Measurements from ENCODE around the gene ASCC3. TPM values are rescaled to one million over a fixed set of nuclear protein-coding genes. Genes with fewer than 3 reads are reported as not detected.

ASCC3 gene
- total RNA-seq, 2 donors from 2014 or later, result 35.7 to 56.2 TPM

DNA sequence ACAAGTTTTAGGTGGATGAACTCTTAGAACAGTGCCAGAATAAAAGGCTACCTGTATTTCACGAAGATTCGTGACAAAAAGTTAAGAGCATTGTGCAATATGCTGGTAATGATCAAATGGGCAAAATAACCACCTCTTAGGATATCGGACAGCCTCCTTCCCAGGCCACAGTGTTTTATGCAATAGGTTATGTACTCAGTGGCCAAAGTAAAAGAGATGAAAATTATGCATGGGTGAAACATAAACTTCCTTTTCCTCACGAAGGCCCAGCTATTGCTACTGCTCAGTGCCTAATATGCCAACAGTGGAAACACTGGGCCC lies 262.8 kb downstream of the ASCC3 start:
- no peaks in the 10 kb centered on the region for H3K9me3 ChIP-seq
- ATAC-seq (ENCODE audit: insufficient number of reproducible peaks, low FRiP score, low read depth) (no peak), DNase-seq (ENCODE audit: low spot score) (no peak)
- no peaks in the 10 kb centered on the region for H3K27me3 ChIP-seq (replicated peaks; ENCODE audit: insufficient read depth)
- H3K4me1 ChIP-seq (ENCODE audit: control insufficient read depth in 1 of 2, low read depth in 2 of 2), result no peaks in the 10 kb centered on the region
- TF ChIP-seq, protein P1, sequence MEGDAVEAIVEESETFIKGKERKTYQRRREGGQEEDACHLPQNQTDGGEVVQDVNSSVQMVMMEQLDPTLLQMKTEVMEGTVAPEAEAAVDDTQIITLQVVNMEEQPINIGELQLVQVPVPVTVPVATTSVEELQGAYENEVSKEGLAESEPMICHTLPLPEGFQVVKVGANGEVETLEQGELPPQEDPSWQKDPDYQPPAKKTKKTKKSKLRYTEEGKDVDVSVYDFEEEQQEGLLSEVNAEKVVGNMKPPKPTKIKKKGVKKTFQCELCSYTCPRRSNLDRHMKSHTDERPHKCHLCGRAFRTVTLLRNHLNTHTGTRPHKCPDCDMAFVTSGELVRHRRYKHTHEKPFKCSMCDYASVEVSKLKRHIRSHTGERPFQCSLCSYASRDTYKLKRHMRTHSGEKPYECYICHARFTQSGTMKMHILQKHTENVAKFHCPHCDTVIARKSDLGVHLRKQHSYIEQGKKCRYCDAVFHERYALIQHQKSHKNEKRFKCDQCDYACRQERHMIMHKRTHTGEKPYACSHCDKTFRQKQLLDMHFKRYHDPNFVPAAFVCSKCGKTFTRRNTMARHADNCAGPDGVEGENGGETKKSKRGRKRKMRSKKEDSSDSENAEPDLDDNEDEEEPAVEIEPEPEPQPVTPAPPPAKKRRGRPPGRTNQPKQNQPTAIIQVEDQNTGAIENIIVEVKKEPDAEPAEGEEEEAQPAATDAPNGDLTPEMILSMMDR (IDR thresholded peaks at IDR 0.05), result no peak
- H3K27ac ChIP-seq, result no peak overlapping the region
- H3K36me3 ChIP-seq, result peaks cover 3% of the 10 kb centered on the region
- H3K4me3 ChIP-seq, result no peak overlapping the region

DNA sequence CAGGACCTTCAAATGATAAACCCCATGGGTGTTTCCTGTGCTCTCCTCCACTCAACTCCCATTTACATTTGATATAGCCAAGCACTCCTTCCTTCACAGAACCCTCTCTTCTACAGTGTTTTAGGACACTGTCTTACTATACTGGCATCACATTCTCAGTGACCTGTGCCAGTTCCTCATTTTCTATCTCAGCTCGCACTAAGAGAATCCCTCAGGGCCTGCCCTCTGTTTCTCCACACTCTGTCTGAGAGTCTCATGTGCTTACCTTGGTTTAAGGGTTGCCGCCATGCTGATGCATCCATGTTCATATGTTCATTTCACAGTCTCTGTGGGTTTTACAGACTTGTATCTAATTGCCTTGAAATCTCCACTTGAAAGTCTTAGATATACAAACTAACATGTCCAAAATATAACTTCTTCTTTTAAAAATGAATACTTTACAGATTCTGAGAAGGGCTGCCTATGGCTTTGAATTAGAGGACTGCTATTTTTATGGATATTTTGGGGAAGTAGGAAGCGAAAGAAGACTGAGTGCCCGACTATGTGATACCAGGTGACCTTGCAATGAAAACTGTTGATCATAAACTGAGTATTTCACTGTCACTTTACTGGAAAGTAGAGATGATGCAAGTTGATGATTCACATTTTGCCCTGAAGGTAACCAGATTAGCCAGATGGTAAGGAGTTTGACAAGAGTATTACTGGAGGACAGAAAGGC lies 263.3 kb downstream of the ASCC3 start:
- TF ChIP-seq, protein P1 (IDR thresholded peaks at IDR 0.05), result no peak
- DNase-seq (ENCODE audit: low spot score) (no peak), ATAC-seq (ENCODE audit: insufficient number of reproducible peaks, low FRiP score, low read depth) (no peak)
- H3K36me3 ChIP-seq, result peaks cover 3% of the 10 kb centered on the region
- H3K4me3 ChIP-seq, result no peak overlapping the region
- H3K4me1 ChIP-seq (ENCODE audit: control insufficient read depth in 1 of 2, low read depth in 2 of 2), result no peaks in the 10 kb centered on the region
- H3K9me3 ChIP-seq, result no peaks in the 10 kb centered on the region
- no peak overlapping the region for H3K27ac ChIP-seq
- H3K27me3 ChIP-seq (replicated peaks; ENCODE audit: insufficient read depth), result no peaks in the 10 kb centered on the region

DNA sequence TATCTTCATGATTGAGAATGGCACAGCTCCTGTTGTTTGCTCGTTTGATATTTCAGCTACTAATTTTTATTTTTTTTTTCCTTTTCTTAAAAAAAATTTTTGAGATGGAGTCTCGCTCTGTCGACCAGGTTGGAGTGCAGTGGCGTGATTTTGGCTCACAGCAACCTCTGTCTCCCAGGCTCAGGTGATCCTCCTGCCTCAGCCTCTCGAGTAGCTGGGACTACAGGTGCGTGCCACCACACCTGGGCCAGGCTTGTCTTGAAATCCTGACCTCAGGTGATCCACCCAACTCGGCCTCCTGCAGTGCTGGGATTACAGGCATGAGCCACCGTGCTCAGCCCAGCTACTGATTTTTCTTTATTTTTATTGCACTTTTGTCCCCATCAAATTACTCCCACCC lies 266.2 kb downstream of the ASCC3 start:
- H3K36me3 ChIP-seq, result no peaks in the 10 kb centered on the region
- no peak for ATAC-seq (ENCODE audit: insufficient number of reproducible peaks, low FRiP score, low read depth)

DNA sequence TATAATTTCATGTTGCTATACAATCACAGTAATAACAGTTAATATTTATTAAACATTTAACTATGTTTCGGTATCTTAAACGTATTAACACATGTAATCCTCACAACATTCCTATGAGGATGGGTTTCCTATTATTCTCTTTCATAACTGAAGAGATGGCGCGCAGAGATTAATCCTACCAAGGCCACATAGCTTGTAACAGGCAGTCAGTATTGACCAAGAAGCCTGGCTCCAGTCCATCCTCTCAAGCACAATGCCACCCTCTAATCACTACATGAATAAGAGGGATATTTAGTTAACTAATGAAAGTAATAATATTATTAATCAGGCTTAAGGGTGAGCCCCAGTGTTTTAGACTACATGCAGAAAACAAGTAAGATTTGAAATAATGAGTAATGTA lies 266.7 kb downstream of the ASCC3 start:
- no peak for ATAC-seq (ENCODE audit: insufficient number of reproducible peaks, low FRiP score, low read depth)

More for the DNA sequence above, 266.2 kb downstream of the ASCC3 start:
- Histone ChIP-seq H3K4me3 (no peak overlapping the region), H3K9me3 (no peaks in the 10 kb centered on the region), H3K27ac (no peak overlapping the region), H3K4me1 (ENCODE audit: control insufficient read depth in 1 of 2, low read depth in 2 of 2) (no peaks in the 10 kb centered on the region), H3K27me3 (replicated peaks; ENCODE audit: insufficient read depth) (no peaks in the 10 kb centered on the region)
- no peak for DNase-seq (ENCODE audit: low spot score)
- TF ChIP-seq, protein P1 (IDR thresholded peaks at IDR 0.05), result no peak

DNA sequence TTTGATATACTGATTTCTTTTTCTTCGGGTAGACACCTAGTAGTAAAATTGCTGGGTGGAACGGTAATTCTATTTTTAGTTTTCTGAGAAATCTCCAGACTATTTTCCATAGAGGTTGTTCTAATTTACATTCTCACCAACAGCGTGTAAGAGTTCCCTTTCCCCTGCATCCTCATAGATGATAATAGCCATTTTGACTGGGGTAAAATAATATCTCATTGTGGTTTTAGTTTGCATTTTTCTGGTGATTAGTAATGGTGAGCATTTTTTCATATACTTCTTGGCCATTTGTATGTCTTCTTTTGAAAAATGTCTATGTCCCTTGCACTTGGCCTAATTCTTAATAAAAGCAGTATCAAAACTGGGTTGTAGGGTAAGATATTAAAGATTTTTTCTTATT lies 267.5 kb downstream of the ASCC3 start:
- Histone ChIP-seq H3K9me3 (no peaks in the 10 kb centered on the region), H3K4me1 (ENCODE audit: control insufficient read depth in 1 of 2, low read depth in 2 of 2) (no peaks in the 10 kb centered on the region), H3K27me3 (replicated peaks; ENCODE audit: insufficient read depth) (no peaks in the 10 kb centered on the region), H3K4me3 (no peak overlapping the region), H3K36me3 (no peaks in the 10 kb centered on the region), H3K27ac (no peak overlapping the region)
- TF ChIP-seq, protein P1 (IDR thresholded peaks at IDR 0.05), result no peak
- ATAC-seq (ENCODE audit: insufficient number of reproducible peaks, low FRiP score, low read depth) (no peak), DNase-seq (ENCODE audit: low spot score) (no peak)

More for the DNA sequence above, 266.7 kb downstream of the ASCC3 start:
- Histone ChIP-seq H3K4me3 (no peak overlapping the region), H3K4me1 (ENCODE audit: control insufficient read depth in 1 of 2, low read depth in 2 of 2) (no peaks in the 10 kb centered on the region), H3K9me3 (no peaks in the 10 kb centered on the region), H3K27me3 (replicated peaks; ENCODE audit: insufficient read depth) (no peaks in the 10 kb centered on the region), H3K27ac (no peak overlapping the region), H3K36me3 (no peaks in the 10 kb centered on the region)
- no peak for DNase-seq (ENCODE audit: low spot score)
- TF ChIP-seq, protein P1 (IDR thresholded peaks at IDR 0.05), result no peak

All from thoracic aorta (tissue), 2 donors.